ENCODE data around the gene LRGUK. TPM values are rescaled to one million over a fixed set of nuclear protein-coding genes. Genes with fewer than 3 reads are reported as not detected.
A peak's percentile ranks its signal among the peaks of the same experiment; 100 is the strongest.

The LRGUK gene
- total and polyA plus RNA-seq, 4 donors = 2.5 to 5.4 (median 3.9) TPM

- Histone ChIP-seq H3K9me3 (ENCODE audit: control insufficient read depth, insufficient read depth, low read length) (peaks cover 19% of the 10 kb centered on the region), H3K36me3 (ENCODE audit: control insufficient read depth, insufficient read depth, low read length) (no peaks in the 10 kb centered on the region), H3K27me3 (ENCODE audit: control insufficient read depth, insufficient read depth, low read length) (no peaks in the 10 kb centered on the region), H3K4me3 (ENCODE audit: low read depth, low read length) (no peak overlapping the region), H3K4me1 (ENCODE audit: control insufficient read depth, insufficient read depth, low read length) (no peaks in the 10 kb centered on the region), H3K27ac (ENCODE audit: low read depth, low read length) (no peak overlapping the region)
- peak in 1 of 6 donors; percentile 0 for DNase-seq (ENCODE audit: low read depth in 4 of 6, low spot score in 6 of 6)
Measured at GRCh38 chr7:134088199-134088598, 38.9 kb upstream of the LRGUK start.

- H3K27me3 ChIP-seq (ENCODE audit: control insufficient read depth, insufficient read depth, low read length) = no peaks in the 10 kb centered on the region
- 100% methylated on average over 2 of the region's 4 CpGs for WGBS (ENCODE audit: insufficient coverage)
- no peaks in the 10 kb centered on the region for H3K4me1 ChIP-seq (ENCODE audit: control insufficient read depth, insufficient read depth, low read length)
- no peaks in the 10 kb centered on the region for H3K36me3 ChIP-seq (ENCODE audit: control insufficient read depth, insufficient read depth, low read length)
- H3K27ac ChIP-seq (ENCODE audit: low read depth, low read length) = no peak overlapping the region
- peak in 1 of 6 donors; percentile 0 for DNase-seq (ENCODE audit: low read depth in 4 of 6, low spot score in 6 of 6)
- peaks cover 19% of the 10 kb centered on the region for H3K9me3 ChIP-seq (ENCODE audit: control insufficient read depth, insufficient read depth, low read length)
- H3K4me3 ChIP-seq (ENCODE audit: low read depth, low read length) = no peak overlapping the region
Measured at GRCh38 chr7:134089446-134089845, 37.7 kb upstream of the LRGUK start.

DNA sequence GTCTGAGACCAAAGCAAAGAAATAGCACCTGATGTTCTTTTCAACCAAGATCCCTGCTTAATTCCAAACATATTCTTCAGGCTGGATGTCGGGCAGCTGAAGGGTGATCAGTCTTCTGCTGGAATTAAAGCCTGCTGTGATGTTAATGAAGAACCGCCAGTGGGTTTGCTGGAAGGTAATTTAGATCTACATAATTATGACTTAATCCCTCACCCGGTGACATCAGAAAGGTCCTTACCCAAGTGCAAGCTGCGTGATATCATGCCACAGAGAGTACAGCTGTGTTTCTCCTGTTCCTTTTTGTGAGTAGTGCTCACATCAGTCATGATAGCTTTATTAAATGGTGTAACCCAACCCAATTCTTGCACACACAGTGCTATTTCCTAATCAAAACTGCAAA is 29.1 kb upstream of the LRGUK start:
- no CpG with 5 or more reads among the region's 4 CpGs for WGBS (ENCODE audit: insufficient coverage)

DNA sequence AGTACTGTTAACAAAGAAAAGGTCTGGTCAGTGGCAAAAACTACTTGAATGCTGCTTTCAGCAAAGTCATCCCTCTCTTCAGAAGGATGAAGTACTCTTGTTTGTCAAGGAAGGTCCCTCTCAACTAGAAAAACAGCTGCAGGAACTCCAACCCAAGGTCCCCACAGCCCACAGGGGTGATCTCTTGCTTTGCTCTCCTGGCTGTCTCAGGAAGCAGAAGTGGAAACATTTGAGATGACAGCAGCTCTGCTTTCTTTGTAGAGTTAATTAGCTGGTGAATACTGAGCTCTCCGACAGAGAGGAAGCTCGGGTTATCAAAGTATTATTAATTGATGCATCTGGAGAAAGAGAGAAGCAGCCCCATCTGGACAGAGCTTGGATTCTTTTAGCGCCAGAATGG is 25.4 kb upstream of the LRGUK start:
- Histone ChIP-seq H3K36me3 (ENCODE audit: control insufficient read depth, insufficient read depth, low read length) (no peaks in the 10 kb centered on the region), H3K9me3 (ENCODE audit: control insufficient read depth, insufficient read depth, low read length) (no peaks in the 10 kb centered on the region), H3K4me1 (ENCODE audit: control insufficient read depth, insufficient read depth, low read length) (peaks cover 8% of the 10 kb centered on the region), H3K27ac (ENCODE audit: low read depth, low read length) (no peak overlapping the region), H3K27me3 (ENCODE audit: control insufficient read depth, insufficient read depth, low read length) (no peaks in the 10 kb centered on the region), H3K4me3 (ENCODE audit: low read depth, low read length) (no peak overlapping the region)
- no peak for DNase-seq (ENCODE audit: low read depth in 4 of 6, low spot score in 6 of 6)
- 0% methylated on average over 2 of the region's 3 CpGs for WGBS (ENCODE audit: insufficient coverage)

More for the DNA sequence above, 29.1 kb upstream of the LRGUK start:
- Histone ChIP-seq H3K9me3 (ENCODE audit: control insufficient read depth, insufficient read depth, low read length) (no peaks in the 10 kb centered on the region), H3K27ac (ENCODE audit: low read depth, low read length) (no peak overlapping the region), H3K4me1 (ENCODE audit: control insufficient read depth, insufficient read depth, low read length) (no peaks in the 10 kb centered on the region), H3K27me3 (ENCODE audit: control insufficient read depth, insufficient read depth, low read length) (no peaks in the 10 kb centered on the region), H3K4me3 (ENCODE audit: low read depth, low read length) (no peak overlapping the region), H3K36me3 (ENCODE audit: control insufficient read depth, insufficient read depth, low read length) (no peaks in the 10 kb centered on the region)
- peak in 1 of 6 donors; percentile 62 for DNase-seq (ENCODE audit: low read depth in 4 of 6, low spot score in 6 of 6)

DNA sequence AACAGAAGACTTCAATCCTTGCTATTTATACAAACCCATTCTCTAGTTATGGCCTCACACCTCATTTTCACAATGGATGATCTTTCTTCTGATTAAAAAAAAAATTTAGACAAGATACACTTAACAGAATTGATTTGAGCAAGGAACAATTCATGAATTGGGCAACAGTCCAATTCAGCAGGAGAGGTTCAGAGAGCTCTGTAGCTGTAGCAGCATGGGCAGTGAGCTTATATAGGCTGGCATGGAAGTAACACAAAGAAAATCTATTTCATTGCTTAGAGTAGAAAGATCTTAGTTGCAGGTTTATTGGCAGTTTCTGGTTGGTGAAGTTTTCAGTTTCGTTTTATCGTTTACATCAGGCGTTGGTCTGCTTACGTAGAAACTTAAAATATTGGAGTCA is 23.0 kb upstream of the LRGUK start:
- no CpG with 5 or more reads among the region's 4 CpGs for WGBS (ENCODE audit: insufficient coverage)

GRCh38 chr7:134105841-134106240 is 21.3 kb upstream of the LRGUK start:
- Histone ChIP-seq H3K9me3 (ENCODE audit: control insufficient read depth, insufficient read depth, low read length) (no peaks in the 10 kb centered on the region), H3K36me3 (ENCODE audit: control insufficient read depth, insufficient read depth, low read length) (no peaks in the 10 kb centered on the region), H3K4me3 (ENCODE audit: low read depth, low read length) (no peak overlapping the region), H3K4me1 (ENCODE audit: control insufficient read depth, insufficient read depth, low read length) (peaks cover 8% of the 10 kb centered on the region), H3K27me3 (ENCODE audit: control insufficient read depth, insufficient read depth, low read length) (no peaks in the 10 kb centered on the region), H3K27ac (ENCODE audit: low read depth, low read length) (peak overlapping the region; percentile 47)
- WGBS (ENCODE audit: insufficient coverage) = no CpG with 5 or more reads among the region's 5 CpGs
- peak in 1 of 6 donors; percentile 58 for DNase-seq (ENCODE audit: low read depth in 4 of 6, low spot score in 6 of 6)

More for the DNA sequence above, 23.0 kb upstream of the LRGUK start:
- Histone ChIP-seq H3K4me3 (ENCODE audit: low read depth, low read length) (no peak overlapping the region), H3K27ac (ENCODE audit: low read depth, low read length) (no peak overlapping the region), H3K27me3 (ENCODE audit: control insufficient read depth, insufficient read depth, low read length) (no peaks in the 10 kb centered on the region), H3K9me3 (ENCODE audit: control insufficient read depth, insufficient read depth, low read length) (no peaks in the 10 kb centered on the region), H3K36me3 (ENCODE audit: control insufficient read depth, insufficient read depth, low read length) (no peaks in the 10 kb centered on the region), H3K4me1 (ENCODE audit: control insufficient read depth, insufficient read depth, low read length) (peaks cover 8% of the 10 kb centered on the region)
- no peak for DNase-seq (ENCODE audit: low read depth in 4 of 6, low spot score in 6 of 6)

DNA sequence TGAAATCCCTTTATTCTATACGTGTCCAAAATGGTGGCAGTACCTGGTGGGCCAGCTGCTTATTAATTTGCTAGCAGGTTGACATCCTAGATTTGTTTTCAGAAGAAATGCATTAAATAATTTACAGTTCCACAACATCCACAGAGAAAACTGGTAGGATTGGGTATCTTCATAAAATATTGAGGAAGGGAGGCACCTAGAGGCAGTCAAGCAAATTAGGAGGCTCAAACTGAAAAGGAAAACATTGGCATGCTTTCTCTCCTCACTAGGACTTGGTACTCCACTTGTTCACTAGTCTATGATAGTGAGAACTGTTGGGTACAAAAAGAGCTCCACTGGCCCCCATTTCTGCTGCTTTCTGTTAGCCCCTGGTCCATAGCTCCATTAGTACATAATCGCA is 18.3 kb upstream of the LRGUK start:
- Histone ChIP-seq H3K36me3 (ENCODE audit: control insufficient read depth, insufficient read depth, low read length) (no peaks in the 10 kb centered on the region), H3K27me3 (ENCODE audit: control insufficient read depth, insufficient read depth, low read length) (no peaks in the 10 kb centered on the region), H3K4me1 (ENCODE audit: control insufficient read depth, insufficient read depth, low read length) (peaks cover 8% of the 10 kb centered on the region), H3K4me3 (ENCODE audit: low read depth, low read length) (no peak overlapping the region), H3K27ac (ENCODE audit: low read depth, low read length) (no peak overlapping the region), H3K9me3 (ENCODE audit: control insufficient read depth, insufficient read depth, low read length) (no peaks in the 10 kb centered on the region)
- no CpG with 5 or more reads among the region's 2 CpGs for WGBS (ENCODE audit: insufficient coverage)
- no peak for DNase-seq (ENCODE audit: low read depth in 4 of 6, low spot score in 6 of 6)

GRCh38 chr7:134113655-134114054 is 13.5 kb upstream of the LRGUK start:
- Histone ChIP-seq H3K27me3 (ENCODE audit: control insufficient read depth, insufficient read depth, low read length) (no peaks in the 10 kb centered on the region), H3K9me3 (ENCODE audit: control insufficient read depth, insufficient read depth, low read length) (no peaks in the 10 kb centered on the region), H3K4me1 (ENCODE audit: control insufficient read depth, insufficient read depth, low read length) (no peaks in the 10 kb centered on the region), H3K27ac (ENCODE audit: low read depth, low read length) (no peak overlapping the region), H3K36me3 (ENCODE audit: control insufficient read depth, insufficient read depth, low read length) (no peaks in the 10 kb centered on the region), H3K4me3 (ENCODE audit: low read depth, low read length) (no peak overlapping the region)
- peak in 1 of 6 donors; percentile 0 for DNase-seq (ENCODE audit: low read depth in 4 of 6, low spot score in 6 of 6)

DNA sequence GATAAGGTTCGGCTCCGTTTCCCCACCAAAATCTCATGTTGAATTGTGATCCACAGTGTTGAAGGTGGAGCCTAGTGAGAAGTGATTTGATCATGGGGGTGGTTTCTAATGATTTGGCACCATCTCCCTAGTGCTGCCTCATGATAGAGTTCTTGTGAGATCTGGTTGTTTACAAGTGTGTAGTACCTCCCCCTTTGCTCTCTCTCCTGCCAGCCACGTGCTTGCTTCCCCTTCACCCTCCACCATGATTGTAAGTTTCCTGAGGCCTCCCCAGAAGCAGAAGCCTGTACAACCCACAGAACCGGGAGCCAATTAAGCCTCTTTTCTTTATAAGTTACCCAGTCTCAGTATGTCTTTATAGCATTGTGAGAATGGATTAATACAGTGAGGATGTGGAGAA is 12.1 kb upstream of the LRGUK start:
- DNase-seq (ENCODE audit: low read depth in 4 of 6, low spot score in 6 of 6) = peak in 1 of 6 donors; percentile 0
- no peaks in the 10 kb centered on the region for H3K36me3 ChIP-seq (ENCODE audit: control insufficient read depth, insufficient read depth, low read length)
- no peaks in the 10 kb centered on the region for H3K9me3 ChIP-seq (ENCODE audit: control insufficient read depth, insufficient read depth, low read length)
- H3K27me3 ChIP-seq (ENCODE audit: control insufficient read depth, insufficient read depth, low read length) = no peaks in the 10 kb centered on the region
- WGBS (ENCODE audit: insufficient coverage) = no CpG with 5 or more reads among the region's 4 CpGs
- H3K27ac ChIP-seq (ENCODE audit: low read depth, low read length) = no peak overlapping the region
- H3K4me3 ChIP-seq (ENCODE audit: low read depth, low read length) = no peak overlapping the region
- no peaks in the 10 kb centered on the region for H3K4me1 ChIP-seq (ENCODE audit: control insufficient read depth, insufficient read depth, low read length)

- Histone ChIP-seq H3K27me3 (ENCODE audit: control insufficient read depth, insufficient read depth, low read length) (no peaks in the 10 kb centered on the region), H3K36me3 (ENCODE audit: control insufficient read depth, insufficient read depth, low read length) (no peaks in the 10 kb centered on the region), H3K4me3 (ENCODE audit: low read depth, low read length) (no peak overlapping the region), H3K4me1 (ENCODE audit: control insufficient read depth, insufficient read depth, low read length) (no peaks in the 10 kb centered on the region), H3K9me3 (ENCODE audit: control insufficient read depth, insufficient read depth, low read length) (no peaks in the 10 kb centered on the region), H3K27ac (ENCODE audit: low read depth, low read length) (no peak overlapping the region)
- DNase-seq (ENCODE audit: low read depth in 4 of 6, low spot score in 6 of 6) = peak in 1 of 6 donors; percentile 0
- WGBS (ENCODE audit: insufficient coverage) = 98% methylated on average over 4 of the region's 4 CpGs
Measured at GRCh38 chr7:134120405-134120804, 6.7 kb upstream of the LRGUK start.

Data from spinal cord (tissue), 10 donors.